ENCODE measurements around the gene TSPAN17. TPM values are rescaled to one million over a fixed set of nuclear protein-coding genes. Genes with fewer than 3 reads are reported as not detected.

TSPAN17 gene
- total and polyA plus RNA-seq, 7 donors, result 22.5 to 51.9 (median 25.8) TPM

DNA sequence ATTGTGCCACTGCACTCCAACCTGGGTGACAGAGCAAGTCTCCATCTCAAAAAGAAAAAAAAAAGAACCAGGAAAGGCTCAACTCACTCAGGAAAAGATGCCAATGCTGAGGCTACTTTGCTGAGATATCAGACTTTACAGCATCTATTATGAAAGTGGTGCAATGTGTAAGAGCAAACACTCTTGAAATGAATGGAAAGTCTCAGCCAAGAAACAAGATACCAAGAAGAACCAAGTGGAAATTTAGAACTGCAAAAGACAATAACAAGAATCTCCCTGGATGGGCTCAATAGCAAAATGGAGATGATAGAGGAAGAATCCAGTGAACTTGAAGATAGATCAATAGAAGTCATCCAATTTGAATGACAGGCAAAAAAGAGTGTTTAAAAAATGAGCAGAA lies 37.7 kb downstream of the TSPAN17 start:
- TF ChIP-seq, protein P1, sequence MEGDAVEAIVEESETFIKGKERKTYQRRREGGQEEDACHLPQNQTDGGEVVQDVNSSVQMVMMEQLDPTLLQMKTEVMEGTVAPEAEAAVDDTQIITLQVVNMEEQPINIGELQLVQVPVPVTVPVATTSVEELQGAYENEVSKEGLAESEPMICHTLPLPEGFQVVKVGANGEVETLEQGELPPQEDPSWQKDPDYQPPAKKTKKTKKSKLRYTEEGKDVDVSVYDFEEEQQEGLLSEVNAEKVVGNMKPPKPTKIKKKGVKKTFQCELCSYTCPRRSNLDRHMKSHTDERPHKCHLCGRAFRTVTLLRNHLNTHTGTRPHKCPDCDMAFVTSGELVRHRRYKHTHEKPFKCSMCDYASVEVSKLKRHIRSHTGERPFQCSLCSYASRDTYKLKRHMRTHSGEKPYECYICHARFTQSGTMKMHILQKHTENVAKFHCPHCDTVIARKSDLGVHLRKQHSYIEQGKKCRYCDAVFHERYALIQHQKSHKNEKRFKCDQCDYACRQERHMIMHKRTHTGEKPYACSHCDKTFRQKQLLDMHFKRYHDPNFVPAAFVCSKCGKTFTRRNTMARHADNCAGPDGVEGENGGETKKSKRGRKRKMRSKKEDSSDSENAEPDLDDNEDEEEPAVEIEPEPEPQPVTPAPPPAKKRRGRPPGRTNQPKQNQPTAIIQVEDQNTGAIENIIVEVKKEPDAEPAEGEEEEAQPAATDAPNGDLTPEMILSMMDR (IDR thresholded peaks at IDR 0.05), result no peak
- Histone ChIP-seq H3K27me3 (ENCODE audit: insufficient read depth in 3 of 3, low read length in 2 of 3) (peaks cover 0 to 9% (median 4%) of the 10 kb centered on the region in 3 donors), H3K4me1 (no peaks in the 10 kb centered on the region), H3K4me3 (no peak overlapping the region), H3K27ac (no peak overlapping the region), H3K36me3 (ENCODE audit: insufficient read depth in 1 of 2, low read depth in 1 of 2) (no peaks in the 10 kb centered on the region), H3K9me3 (no peaks in the 10 kb centered on the region)
- DNase-seq, result no peak
- intact Hi-C loops (cut with DNase I), result no loop called here
- ATAC-seq, result no peak

DNA sequence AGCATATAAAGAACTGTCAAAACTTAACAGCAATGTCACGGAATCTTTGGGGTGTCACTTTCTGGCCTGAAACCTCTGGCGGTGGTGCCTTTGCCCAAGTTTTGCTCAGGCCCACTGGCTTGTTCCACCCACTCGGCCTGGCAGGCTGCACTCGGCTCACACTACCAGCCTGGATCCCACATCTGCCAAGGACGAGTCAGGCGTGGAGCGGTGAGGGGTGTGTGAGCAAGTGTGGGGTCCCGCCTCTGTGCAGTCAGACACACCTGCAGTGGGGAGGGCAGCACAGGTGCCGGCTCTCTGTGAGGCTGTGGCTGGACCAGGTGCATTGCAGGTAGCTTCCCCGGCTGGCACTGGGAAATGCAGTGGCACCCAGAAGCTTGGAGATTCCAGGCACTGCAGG lies 40.0 kb downstream of the TSPAN17 start:
- 77 to 86% (median 81%) methylated on average over 10 of the region's 10 CpGs for WGBS, 3 donors
- Histone ChIP-seq H3K27me3 (ENCODE audit: insufficient read depth in 3 of 3, low read length in 2 of 3) (peaks cover 0 to 17% (median 6%) of the 10 kb centered on the region in 3 donors), H3K4me1 (no peaks in the 10 kb centered on the region), H3K27ac (no peak overlapping the region), H3K9me3 (no peaks in the 10 kb centered on the region), H3K36me3 (ENCODE audit: insufficient read depth in 1 of 2, low read depth in 1 of 2) (no peaks in the 10 kb centered on the region), H3K4me3 (no peak overlapping the region)
- ATAC-seq (no peak), DNase-seq (no peak)
- TF ChIP-seq, protein P1 (IDR thresholded peaks at IDR 0.05), result no peak
- intact Hi-C loops (cut with DNase I), result no loop called here

DNA sequence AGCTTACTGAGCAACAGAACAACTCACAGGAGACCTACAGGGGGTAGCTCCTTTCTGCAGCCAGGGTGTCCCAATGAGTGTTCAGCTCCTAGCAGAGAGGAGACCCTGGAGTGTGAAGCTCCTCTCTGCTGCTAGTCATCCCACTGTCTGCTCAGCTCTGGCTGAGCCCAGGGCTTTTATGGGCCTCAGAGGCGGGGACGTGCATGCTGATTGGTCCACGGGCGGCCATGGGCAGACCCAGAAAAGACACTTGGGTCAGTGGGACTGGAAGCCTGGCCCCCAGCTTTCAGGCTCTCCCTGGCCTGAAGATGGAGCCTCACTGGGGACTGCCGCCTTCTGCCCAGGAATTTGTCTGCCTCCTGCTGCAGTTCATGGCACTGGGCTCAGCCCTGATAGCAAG lies 40.6 kb downstream of the TSPAN17 start:
- Histone ChIP-seq H3K27me3 (ENCODE audit: insufficient read depth in 3 of 3, low read length in 2 of 3) (peaks cover 0 to 17% (median 6%) of the 10 kb centered on the region in 3 donors), H3K4me3 (no peak overlapping the region), H3K9me3 (no peaks in the 10 kb centered on the region), H3K27ac (no peak overlapping the region), H3K36me3 (ENCODE audit: insufficient read depth in 1 of 2, low read depth in 1 of 2) (no peaks in the 10 kb centered on the region), H3K4me1 (no peaks in the 10 kb centered on the region)
- WGBS, 3 donors, result 89 to 98% (median 89%) methylated on average over 5 of the region's 5 CpGs
- intact Hi-C loops (cut with DNase I), result no loop called here
- no peak for ATAC-seq
- no peak for DNase-seq
- TF ChIP-seq, protein P1 (IDR thresholded peaks at IDR 0.05), result no peak

DNA sequence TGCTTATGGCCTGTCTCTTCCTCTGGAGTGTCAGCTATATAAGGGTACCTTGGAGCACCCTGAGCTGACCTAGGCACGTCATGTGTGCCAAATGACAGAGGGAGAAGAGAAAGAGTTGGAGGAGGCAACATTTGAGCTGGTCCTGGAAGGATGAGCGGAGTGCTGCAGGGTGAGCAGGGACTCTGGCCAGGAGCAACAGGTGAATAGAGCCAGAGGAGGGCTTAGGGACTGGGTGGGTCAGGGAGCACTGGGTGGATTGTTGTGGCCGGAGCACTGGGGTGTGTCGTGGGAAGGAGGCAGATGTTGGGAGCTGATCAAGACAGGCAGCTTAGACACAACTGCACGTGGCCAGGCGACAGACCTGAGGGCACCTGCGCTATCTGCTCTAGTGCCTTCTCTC lies 43.6 kb downstream of the TSPAN17 start:
- Histone ChIP-seq H3K9me3 (no peaks in the 10 kb centered on the region), H3K4me3 (no peak overlapping the region), H3K36me3 (ENCODE audit: insufficient read depth in 1 of 2, low read depth in 1 of 2) (no peaks in the 10 kb centered on the region), H3K27ac (no peak overlapping the region), H3K27me3 (ENCODE audit: insufficient read depth in 3 of 3, low read length in 2 of 3) (peaks cover 0 to 33% (median 9%) of the 10 kb centered on the region in 3 donors), H3K4me1 (no peaks in the 10 kb centered on the region)
- no peak for ATAC-seq
- DNase-seq, result no peak
- TF ChIP-seq, protein P1 (IDR thresholded peaks at IDR 0.05), result no peak
- intact Hi-C loops (cut with DNase I), result no loop called here
- 75 to 85% (median 82%) methylated on average over 7 of the region's 7 CpGs for WGBS, 3 donors

DNA sequence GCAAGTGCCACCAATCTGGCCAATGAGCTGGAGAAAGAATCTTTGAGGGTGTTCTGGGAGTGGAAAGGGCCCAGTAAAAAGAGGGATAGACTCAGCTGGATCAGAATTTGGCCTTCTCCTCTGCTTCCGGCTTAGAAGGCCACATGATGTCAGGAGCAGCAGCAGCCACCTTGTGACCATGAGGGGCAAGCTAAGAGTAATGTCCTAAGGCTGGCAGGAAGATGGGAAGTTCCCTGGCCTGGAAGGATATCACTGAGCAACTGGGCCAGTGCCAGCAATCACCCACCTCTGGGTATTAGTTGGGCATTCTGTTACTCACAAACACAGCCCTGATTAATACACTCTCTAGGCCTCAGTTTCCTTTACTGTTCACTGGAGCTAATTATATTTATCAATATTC lies 44.2 kb downstream of the TSPAN17 start:
- ATAC-seq (no peak), DNase-seq (no peak)
- 97 to 100% (median 100%) methylated on average over 1 of the region's 1 CpG for WGBS, 3 donors
- intact Hi-C loops (cut with DNase I), result no loop called here
- Histone ChIP-seq H3K4me1 (no peaks in the 10 kb centered on the region), H3K36me3 (ENCODE audit: insufficient read depth in 1 of 2, low read depth in 1 of 2) (no peaks in the 10 kb centered on the region), H3K4me3 (no peak overlapping the region), H3K27ac (no peak overlapping the region), H3K9me3 (no peaks in the 10 kb centered on the region), H3K27me3 (ENCODE audit: insufficient read depth in 3 of 3, low read length in 2 of 3) (peaks cover 0 to 38% (median 9%) of the 10 kb centered on the region in 3 donors)
- TF ChIP-seq, protein P1 (IDR thresholded peaks at IDR 0.05), result no peak

All from psoas muscle (tissue), 8 donors.